HL-60/S4 (cell line): Measurements from ENCODE around the gene WDFY2.

Experiments
- in situ Hi-C: fragments of 300-500 bp; cut with MboI; formaldehyde crosslinking; loops from 2 replicates; pipeline ENCODE4 v1.14.3; 2022; ENCODE audit warnings: low sequenced_read_pairs

The WDFY2 gene

DNA sequence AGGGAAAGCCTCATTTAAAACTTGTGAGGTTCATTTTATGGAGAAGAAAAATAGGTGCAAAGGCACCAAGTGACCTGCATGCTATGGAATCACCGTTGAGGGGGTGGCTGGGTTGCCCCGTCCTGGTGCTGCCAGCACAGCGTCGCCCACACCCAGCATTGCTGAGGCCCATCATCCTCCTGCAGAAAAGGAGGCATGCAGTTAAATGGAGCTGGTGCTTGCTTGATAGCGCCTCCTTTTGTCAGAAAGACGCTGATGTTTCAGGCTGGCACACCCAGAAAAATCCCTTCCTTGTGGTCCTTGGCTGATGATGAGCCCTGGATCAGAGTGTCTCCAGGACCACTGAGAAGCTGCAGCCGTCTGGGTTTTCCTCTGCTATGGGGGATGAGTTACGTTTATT, 182.8 kb downstream of the WDFY2 start:
- in situ Hi-C loops, result no loop called here

DNA sequence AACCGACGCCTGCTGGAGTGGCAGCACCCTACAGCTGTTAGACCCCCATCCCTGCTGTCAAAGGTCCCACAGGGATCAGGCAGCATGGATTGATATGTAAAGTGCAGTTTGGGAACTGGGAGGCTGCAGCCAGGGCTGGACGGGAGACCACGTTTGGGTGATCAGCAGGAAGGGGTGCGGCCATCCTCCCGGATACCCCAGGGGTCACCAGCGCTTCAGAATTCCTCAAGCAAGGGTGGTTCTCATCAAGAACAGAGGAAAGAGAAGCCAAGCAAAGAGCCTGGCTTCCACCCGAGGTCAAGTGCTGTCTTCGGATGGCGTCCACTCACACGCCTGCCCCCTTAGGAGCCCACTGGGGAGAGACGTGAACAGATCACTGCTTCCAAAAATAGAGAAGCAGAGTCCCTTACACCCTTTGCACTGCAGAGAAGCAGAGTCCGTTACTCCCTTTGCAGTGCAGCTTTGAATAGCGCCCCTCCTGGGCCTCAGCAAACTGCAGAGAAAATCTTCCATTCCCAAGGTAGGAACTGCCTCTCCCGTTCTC, 184.2 kb downstream of the WDFY2 start:
- in situ Hi-C loops, result no loop called here

GRCh38 chr13:51768976-51769375, 184.7 kb downstream of the WDFY2 start:
- in situ Hi-C loops, result no loop called here

- in situ Hi-C loops, result no loop called here
Observed at GRCh38 chr13:51769455-51770127, 185.3 kb downstream of the WDFY2 start.

DNA sequence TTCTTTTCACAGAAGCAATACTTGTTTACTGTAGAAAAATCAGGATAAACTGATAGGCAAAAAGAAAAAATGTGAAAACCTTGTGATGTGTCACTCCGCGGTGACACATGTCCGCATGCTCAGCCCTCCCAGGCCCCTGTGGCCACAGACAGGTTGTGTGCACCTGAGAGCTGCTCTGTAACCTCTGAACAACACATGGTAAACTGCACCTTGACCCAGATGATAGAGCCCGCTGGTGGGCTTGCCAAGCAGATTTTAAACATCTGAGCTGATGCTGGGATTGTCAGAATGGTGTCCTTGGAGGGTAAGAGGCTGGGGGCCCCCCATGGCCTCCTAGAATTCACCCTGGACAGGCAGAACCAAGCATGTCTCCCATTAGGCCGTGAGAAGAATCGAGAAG, 185.9 kb downstream of the WDFY2 start:
- in situ Hi-C loops, result no loop called here

- in situ Hi-C loops, result no loop called here
Observed at GRCh38 chr13:51770681-51771417, 186.6 kb downstream of the WDFY2 start.

- in situ Hi-C loops, result no loop called here
Observed at GRCh38 chr13:51771418-51772104, 187.3 kb downstream of the WDFY2 start.

DNA sequence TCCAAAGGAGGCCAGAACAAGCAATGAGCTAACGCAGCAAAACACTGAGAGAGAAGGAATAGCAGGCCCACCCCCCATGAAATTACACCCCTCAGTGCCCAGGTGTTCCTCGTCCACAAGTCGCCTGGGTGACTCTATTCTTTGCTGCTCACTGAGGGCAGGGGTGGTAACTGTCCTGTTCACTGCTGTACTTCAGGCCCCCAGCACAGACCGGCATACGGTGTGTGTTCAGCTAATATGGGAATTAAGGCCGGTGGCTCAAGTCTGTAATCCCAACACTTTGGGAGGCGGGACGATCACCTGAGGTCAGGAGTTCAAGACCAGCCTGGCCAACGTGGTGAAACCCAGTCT, 187.8 kb downstream of the WDFY2 start:
- in situ Hi-C loops, result no loop called here

GRCh38 chr13:51772781-51773180, 188.5 kb downstream of the WDFY2 start:
- in situ Hi-C loops, result no loop called here

GRCh38 chr13:51773515-51773914, 189.3 kb downstream of the WDFY2 start:
- in situ Hi-C loops, result no loop called here

DNA sequence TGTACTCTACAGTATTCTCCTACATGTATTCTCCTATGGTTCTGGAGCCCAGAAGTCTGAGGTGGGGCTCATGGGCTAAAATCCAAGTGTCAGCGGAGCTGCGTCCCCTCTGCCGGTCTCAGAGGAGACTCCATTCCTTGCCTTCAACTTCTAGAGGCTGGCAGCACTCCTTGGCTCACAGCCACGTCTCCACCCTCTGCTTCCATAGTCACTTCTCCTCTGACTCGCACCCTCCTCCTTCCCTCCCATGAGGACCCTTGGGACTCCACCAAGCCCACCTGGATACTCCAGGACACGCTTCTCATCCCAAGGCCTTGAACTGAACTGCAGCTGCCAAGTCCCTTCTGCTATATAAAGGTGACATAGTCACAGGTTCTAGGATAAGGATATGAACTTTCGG, 191.9 kb downstream of the WDFY2 start:
- in situ Hi-C loops, result no loop called here

DNA sequence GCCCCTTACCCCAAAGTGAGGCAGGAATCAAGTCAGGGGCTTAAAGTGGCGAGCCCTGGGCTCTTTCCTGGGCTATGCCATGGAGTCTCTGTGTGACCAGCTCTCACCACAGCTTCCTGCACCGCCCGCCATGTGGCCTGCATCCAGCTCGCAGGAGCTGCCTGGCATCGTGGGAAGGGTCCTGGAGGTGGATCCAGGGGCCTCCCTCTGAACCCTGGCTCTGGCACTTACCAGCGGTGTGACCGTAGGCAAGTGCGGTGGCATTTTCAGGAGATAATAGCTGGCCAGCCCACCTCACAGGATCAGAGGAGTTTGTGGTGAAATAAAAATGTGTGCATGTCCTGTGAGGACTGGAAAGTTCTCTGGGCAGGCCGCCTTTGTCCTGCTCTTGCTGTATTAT, 193.7 kb downstream of the WDFY2 start:
- in situ Hi-C loops, result no loop called here

GRCh38 chr13:51778392-51778791, 194.1 kb downstream of the WDFY2 start:
- in situ Hi-C loops, result no loop called here

DNA sequence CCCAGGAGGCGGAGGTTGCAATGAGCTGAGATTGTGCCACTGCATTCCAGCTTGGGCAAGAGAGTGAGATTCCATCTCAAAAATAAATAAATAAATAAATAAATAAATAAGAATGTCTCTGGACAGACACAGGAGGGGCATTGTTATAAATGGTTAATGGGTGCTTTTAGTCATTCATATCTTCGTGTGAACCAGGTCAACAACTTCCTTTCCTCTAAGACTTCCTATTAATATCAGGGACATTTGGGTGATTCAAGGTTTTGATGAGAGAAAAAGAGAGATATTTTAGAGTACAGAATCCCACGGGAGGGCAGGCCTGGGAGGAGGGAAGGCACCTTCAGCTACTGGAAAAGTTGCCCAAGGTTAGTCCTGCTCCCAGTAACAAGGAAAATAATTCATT, 195.8 kb downstream of the WDFY2 start:
- in situ Hi-C loops, result no loop called here

DNA sequence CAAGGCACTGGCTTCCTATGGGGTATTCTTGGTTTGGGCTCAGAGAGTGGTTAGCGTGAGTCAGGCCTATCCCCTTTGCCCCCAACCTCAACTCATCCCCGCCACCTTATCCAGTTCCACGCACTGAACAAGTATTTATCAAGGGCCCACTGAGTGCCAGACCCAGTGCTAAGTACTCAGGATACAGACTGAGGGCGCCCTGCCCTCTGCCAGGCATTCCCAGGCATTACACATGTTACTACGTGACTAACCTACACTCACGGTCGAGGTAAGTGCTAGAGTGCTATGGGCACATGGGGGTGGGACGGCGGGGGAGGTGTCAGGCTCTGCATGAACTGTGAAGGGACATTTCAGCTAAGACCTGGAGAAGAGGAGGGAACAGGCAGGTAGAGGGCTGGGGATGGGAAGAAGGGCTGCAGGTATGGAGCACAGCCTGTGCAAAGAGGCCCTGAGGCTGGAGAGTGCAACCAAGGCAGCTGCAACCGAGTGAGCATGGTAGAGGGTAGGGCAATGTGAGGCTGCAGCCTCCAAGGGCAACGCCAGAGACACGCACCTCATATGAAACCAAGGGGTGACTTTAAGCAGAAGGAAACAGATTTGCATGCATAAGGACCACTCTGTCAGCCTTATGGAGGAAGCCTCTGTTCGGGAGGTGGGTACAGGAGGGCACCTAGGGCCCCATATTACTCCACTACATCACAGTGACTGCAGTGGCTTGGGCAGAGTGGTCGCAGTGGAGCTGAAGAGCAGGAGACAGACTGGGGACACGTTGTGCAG, 197.2 kb downstream of the WDFY2 start:
- in situ Hi-C loops, result no loop called here

DNA sequence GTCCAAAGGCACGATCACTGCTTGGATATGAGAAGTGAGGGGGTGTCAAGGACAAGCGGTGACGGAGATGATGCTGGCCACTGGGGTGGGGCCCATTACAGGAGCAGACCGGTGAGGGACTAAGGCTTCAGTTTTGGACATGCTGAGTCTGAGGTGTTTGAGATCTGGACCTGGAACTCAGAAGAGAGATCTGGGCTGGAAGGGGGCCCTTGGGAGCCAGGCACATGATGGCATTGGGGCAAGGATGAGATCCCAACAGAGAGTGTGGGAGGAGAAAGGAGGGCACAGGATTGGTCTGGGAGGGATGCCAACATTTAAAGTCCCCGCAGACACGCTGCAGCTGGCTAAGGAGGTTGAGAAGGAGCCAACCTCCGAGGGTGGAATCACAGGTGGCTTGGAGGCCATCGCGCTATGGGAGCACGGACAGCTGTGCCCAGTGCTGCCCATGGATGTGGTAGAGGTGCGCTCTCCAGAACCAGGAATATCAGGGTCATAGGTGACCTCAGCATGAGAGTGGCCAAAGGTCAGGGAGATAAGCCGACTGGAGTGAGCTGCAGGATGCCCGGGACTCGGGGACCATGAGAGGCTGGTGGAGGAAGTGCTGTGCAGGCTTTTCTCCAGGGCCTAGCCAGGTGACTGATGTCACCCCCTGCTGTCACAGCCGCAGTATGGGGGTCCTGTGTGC, 197.9 kb downstream of the WDFY2 start:
- in situ Hi-C loops, result no loop called here

DNA sequence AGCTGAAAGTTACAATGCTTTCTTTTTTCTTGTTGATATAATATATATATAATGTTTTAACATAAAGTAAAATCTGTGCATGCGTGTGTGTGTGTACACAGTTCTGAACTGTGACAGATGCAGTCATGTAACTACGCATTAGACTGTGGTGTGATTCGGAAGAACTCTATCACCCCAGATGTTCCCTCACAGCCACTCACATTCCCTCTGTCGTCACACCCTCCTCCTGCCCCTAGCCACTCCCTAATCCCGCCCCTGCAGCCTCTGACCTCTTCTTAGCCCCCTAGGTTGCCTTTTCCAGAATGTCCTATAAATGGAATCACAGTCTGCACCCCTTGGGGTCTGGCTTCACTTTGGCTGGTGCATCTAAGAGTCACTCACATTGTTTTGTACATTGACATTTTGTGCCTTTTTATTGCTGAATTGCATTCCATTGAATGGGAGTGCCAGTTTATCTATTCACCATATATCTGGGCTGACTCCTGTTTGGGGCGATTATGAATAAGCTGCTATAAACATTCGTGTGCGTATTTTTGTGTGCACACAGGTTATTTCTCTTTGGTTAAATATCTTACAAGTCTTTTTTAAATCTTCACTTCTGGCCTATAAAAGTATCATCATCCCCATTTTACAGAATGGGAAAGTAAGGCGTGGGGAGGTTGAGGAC, 199.3 kb downstream of the WDFY2 start:
- in situ Hi-C loops, result no loop called here

- in situ Hi-C loops, result no loop called here
Observed at GRCh38 chr13:51784097-51784496, 199.8 kb downstream of the WDFY2 start.

DNA sequence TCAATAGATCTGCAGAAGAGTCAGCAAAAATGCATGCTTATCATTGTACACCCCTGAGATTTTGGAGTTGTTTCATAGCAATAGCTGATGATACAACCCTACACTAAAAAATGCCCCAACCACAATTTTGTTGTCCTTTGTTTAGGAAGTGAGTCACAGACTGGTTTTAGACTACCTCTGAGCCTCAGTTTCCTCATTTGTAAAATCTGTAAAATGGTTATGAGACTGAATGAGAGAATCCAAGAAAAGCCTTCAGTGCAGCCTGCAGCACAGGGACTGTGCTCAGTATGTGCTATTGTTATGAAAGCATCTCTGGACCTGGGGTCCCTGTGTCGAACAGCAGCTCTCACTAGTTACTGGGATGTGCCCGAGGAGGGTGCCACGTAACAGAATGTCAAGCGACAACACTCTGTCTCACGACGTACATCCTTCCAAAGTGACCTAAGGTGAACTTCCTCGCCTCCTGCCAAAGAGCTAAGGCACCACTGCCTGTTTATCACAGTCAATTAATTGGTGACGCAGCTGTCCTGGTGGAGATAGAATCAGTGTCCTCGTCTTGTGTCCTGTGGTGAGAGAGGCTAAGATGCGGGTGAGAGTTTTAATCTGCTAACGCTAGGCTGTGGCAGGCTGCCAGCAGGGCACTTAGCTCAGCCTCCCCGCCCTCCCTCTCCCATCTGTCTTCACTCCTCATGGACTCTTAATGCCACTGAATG, 201.6 kb downstream of the WDFY2 start:
- in situ Hi-C loops, result no loop called here
